NB4 (cell line): Measurements from ENCODE around the gene ACO1.

Experiments
- CTCF ChIP-seq: IDR thresholded peaks from one replicate; pipeline ENCODE4 v1.5.1; 2012; ENCODE audit warnings: low read depth, low read length
- MAX ChIP-seq: IDR thresholded peaks from 2 replicates; pipeline ENCODE4 v1.6.1; 2011; ENCODE audit warnings: low read depth, low read length
- POLR2A ChIP-seq: IDR thresholded peaks from 2 replicates; pipeline ENCODE4 v1.6.1; 2011; ENCODE audit warnings: mild to moderate bottlenecking; ENCODE audit not compliant: insufficient read length; ENCODE audit errors: extremely low read depth

GRCh38 chr9:32403567-32404260 lies 19.3 kb downstream of the ACO1 start:
- TF ChIP-seq MAX (no peak), CTCF (no peak), POLR2A (no peak)
